PC-3 (cell line): ENCODE data around the gene RNF222. TPM values are rescaled to one million over a fixed set of nuclear protein-coding genes. Genes with fewer than 3 reads are reported as not detected.

Experiments used
- ATAC-seq: fragments of 200-7000 bp; cut with Tn5 transposase; 2 replicates; pipeline ENCODE4 v1.9.1; 2020; ENCODE audit warnings: mild to moderate bottlenecking, moderate library complexity
- BruUV-seq: library from RNA; stranded (reverse); fragments of 400-500 nt; replicated peaks from 2 replicates; lab custom pipeline; 2021; lab: Mats Ljungman, UMichigan
- CTCF ChIA-PET: fragments of 300-600 bp; sonication (Branson Sonifier 250); formaldehyde crosslinking; loops from one replicate; lab custom pipeline; 2022; ENCODE audit warnings: antibody characterized with exemption; lab: Charles Lee
- POLR2A ChIA-PET: fragments of 300-600 bp; sonication (Branson Sonifier 250); formaldehyde crosslinking; loops from one replicate; lab custom pipeline; 2022; ENCODE audit warnings: antibody characterized with exemption; ENCODE audit not compliant: unreplicated experiment; lab: Charles Lee
- DNase-seq: peaks from one replicate; pipeline ENCODE4 v3.0.0-alpha.2; 2015
- H2AFZ ChIP-seq: fragments of 300-600 bp; sonication (generic); 2 replicates; pipeline ENCODE4 v1.6.0; 2016; ENCODE audit warnings: antibody characterized with exemption, low read length
- H3F3A ChIP-seq: fragments of 300-600 bp; sonication (generic); one replicate; pipeline ENCODE4 v1.6.0; 2017; ENCODE audit warnings: antibody characterized with exemption, low read length, control low read depth, mild to moderate bottlenecking; ENCODE audit not compliant: unreplicated experiment
- H3K27ac ChIP-seq: fragments of 300-600 bp; sonication (generic); 2 replicates; pipeline ENCODE4 v1.5.1; 2016; ENCODE audit warnings: mild to moderate bottlenecking, low read length
- H3K27me3 ChIP-seq: fragments of 300-600 bp; sonication (generic); 2 replicates; pipeline ENCODE4 v1.6.1; 2016; ENCODE audit warnings: low read length, mixed read lengths
- H3K36me3 ChIP-seq: fragments of 300-600 bp; sonication (generic); 2 replicates; pipeline ENCODE4 v1.6.1; 2016; ENCODE audit warnings: low read depth, mixed run types, low read length, mixed read lengths
- H3K4me1 ChIP-seq: fragments of 300-600 bp; sonication (generic); 2 replicates; pipeline ENCODE4 v1.5.1; 2016; ENCODE audit warnings: low read length; ENCODE audit not compliant: insufficient read depth
- H3K4me2 ChIP-seq: fragments of 300-600 bp; sonication (generic); 2 replicates; pipeline ENCODE4 v1.6.0; 2016; ENCODE audit warnings: low read length
- H3K4me3 ChIP-seq: fragments of 300-600 bp; sonication (generic); 2 replicates; pipeline ENCODE4 v1.5.1; 2016; ENCODE audit warnings: mild to moderate bottlenecking, low read length, mixed read lengths
- H3K79me2 ChIP-seq: fragments of 300-600 bp; sonication (generic); 2 replicates; pipeline ENCODE4 v1.6.1; 2017; ENCODE audit warnings: low read length, mixed read lengths
- H3K9ac ChIP-seq: fragments of 300-600 bp; sonication (generic); 2 replicates; pipeline ENCODE4 v1.6.0; 2016; ENCODE audit warnings: mild to moderate bottlenecking, low read length
- H3K9me2 ChIP-seq: fragments of 300-600 bp; sonication (generic); replicated peaks from 2 replicates; pipeline ENCODE4 v1.6.1; 2016; ENCODE audit warnings: mixed run types, low read length, mixed read lengths
- H3K9me3 ChIP-seq: fragments of 300-600 bp; sonication (generic); 2 replicates; pipeline ENCODE4 v1.6.1; 2016; ENCODE audit warnings: low read length, mixed read lengths
- H4K20me1 ChIP-seq: fragments of 300-600 bp; sonication (generic); 2 replicates; pipeline ENCODE4 v1.6.1; 2016; ENCODE audit warnings: low read length, mixed read lengths
- EZH2 ChIP-seq: fragments of 300-600 bp; sonication (generic); IDR thresholded peaks from one replicate; pipeline ENCODE4 v1.6.1; 2017; ENCODE audit warnings: antibody characterized with exemption, mild to moderate bottlenecking, low read length; ENCODE audit not compliant: unreplicated experiment
- EZH2phosphoT487 ChIP-seq: fragments of 300-600 bp; sonication (generic); IDR thresholded peaks from 2 replicates; pipeline ENCODE4 v1.6.1; 2018; ENCODE audit warnings: mild to moderate bottlenecking, antibody characterized with exemption, low read length, borderline replicate concordance
- intact Hi-C: fragments of 100-400 bp; cut with micrococcal nuclease; formaldehyde crosslinking; loops from 2 replicates; pipeline ENCODE4 v1.9.0; 2023
- total RNA-seq: library from RNA; depleted of rRNA; stranded (reverse); fragments of >200 nt; gene quantifications from 2 replicates; pipeline ENCODE4 v1.2.3, GENCODE V29; 2014
- TF ChIP-seq, protein P1 (sequence below): fragments of 300-600 bp; sonication (generic); conservative IDR thresholded peaks from 2 replicates; pipeline ENCODE4 v1.5.1; 2017; ENCODE audit warnings: antibody characterized with exemption, low read depth, mild to moderate bottlenecking, low read length

Gene RNF222
- total RNA-seq, 1 experiment from 2014 or later = 0.07 TPM

DNA sequence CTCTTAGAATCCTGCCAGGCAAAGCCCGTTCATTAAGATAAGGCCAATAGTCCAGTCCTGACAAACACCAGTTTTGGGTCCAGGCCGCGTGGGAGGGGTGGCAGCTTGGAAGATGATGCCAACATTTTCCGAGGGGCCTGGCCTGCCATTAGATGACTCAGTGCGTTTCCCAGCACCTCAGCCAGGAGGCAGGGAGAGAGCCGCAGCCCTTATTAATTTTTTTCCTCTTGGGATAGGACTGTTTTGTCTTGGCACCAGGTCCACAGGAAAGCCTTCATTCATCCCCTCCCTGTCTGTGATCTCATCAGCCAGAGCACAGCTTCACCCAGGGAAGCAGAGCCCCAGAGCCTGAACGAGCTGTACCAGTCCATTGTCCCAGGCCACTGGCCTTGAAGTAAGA lies 33.3 kb upstream of the RNF222 start:
- Histone ChIP-seq H3K9ac (no peak overlapping the region), H4K20me1 (no peaks in the 10 kb centered on the region), H3K4me1 (no peaks in the 10 kb centered on the region), H3K4me3 (no peak overlapping the region), H3K9me2 (no peaks in the 10 kb centered on the region), H3K9me3 (no peaks in the 10 kb centered on the region), H3F3A (no peaks in the 10 kb centered on the region), H3K27ac (no peak overlapping the region), H3K36me3 (no peaks in the 10 kb centered on the region), H3K79me2 (peaks cover 2% of the 10 kb centered on the region), H2AFZ (no peak overlapping the region), H3K4me2 (no peak overlapping the region), H3K27me3 (no peaks in the 10 kb centered on the region)
- POLR2A ChIA-PET = no interaction called here
- no TSS peak for BruUV-seq
- intact Hi-C loops = no loop called here
- TF ChIP-seq EZH2 = no peak
- TF ChIP-seq, protein P1, sequence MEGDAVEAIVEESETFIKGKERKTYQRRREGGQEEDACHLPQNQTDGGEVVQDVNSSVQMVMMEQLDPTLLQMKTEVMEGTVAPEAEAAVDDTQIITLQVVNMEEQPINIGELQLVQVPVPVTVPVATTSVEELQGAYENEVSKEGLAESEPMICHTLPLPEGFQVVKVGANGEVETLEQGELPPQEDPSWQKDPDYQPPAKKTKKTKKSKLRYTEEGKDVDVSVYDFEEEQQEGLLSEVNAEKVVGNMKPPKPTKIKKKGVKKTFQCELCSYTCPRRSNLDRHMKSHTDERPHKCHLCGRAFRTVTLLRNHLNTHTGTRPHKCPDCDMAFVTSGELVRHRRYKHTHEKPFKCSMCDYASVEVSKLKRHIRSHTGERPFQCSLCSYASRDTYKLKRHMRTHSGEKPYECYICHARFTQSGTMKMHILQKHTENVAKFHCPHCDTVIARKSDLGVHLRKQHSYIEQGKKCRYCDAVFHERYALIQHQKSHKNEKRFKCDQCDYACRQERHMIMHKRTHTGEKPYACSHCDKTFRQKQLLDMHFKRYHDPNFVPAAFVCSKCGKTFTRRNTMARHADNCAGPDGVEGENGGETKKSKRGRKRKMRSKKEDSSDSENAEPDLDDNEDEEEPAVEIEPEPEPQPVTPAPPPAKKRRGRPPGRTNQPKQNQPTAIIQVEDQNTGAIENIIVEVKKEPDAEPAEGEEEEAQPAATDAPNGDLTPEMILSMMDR = no peak
- no peak for TF ChIP-seq EZH2phosphoT487
- DNase-seq (no peak), ATAC-seq (no peak)
- CTCF ChIA-PET = no interaction called here

- H3K27ac ChIP-seq = no peak overlapping the region
- H3K79me2 ChIP-seq = no peaks in the 10 kb centered on the region
- no peak overlapping the region for H3K4me3 ChIP-seq
- BruUV-seq = no TSS peak
- ATAC-seq (no peak), DNase-seq (no peak)
- no peaks in the 10 kb centered on the region for H3K9me2 ChIP-seq
- no peaks in the 10 kb centered on the region for H3K27me3 ChIP-seq
- H3K36me3 ChIP-seq = no peaks in the 10 kb centered on the region
- H3K4me2 ChIP-seq = no peak overlapping the region
- H2AFZ ChIP-seq = no peak overlapping the region
- ChIA-PET POLR2A (no interaction called here), CTCF (no interaction called here)
- no peak overlapping the region for H3K9ac ChIP-seq
- H4K20me1 ChIP-seq = no peaks in the 10 kb centered on the region
- TF ChIP-seq, protein P1 = no peak
- TF ChIP-seq EZH2 (no peak), EZH2phosphoT487 (no peak)
- no peaks in the 10 kb centered on the region for H3K9me3 ChIP-seq
- no peaks in the 10 kb centered on the region for H3F3A ChIP-seq
- 0 out of 2 replicates have a peak, but pooled peaks cover 5% of the 10 kb centered on the region for H3K4me1 ChIP-seq
- intact Hi-C loops = no loop called here
Measured at GRCh38 chr17:8426802-8427201, 29.2 kb upstream of the RNF222 start.

DNA sequence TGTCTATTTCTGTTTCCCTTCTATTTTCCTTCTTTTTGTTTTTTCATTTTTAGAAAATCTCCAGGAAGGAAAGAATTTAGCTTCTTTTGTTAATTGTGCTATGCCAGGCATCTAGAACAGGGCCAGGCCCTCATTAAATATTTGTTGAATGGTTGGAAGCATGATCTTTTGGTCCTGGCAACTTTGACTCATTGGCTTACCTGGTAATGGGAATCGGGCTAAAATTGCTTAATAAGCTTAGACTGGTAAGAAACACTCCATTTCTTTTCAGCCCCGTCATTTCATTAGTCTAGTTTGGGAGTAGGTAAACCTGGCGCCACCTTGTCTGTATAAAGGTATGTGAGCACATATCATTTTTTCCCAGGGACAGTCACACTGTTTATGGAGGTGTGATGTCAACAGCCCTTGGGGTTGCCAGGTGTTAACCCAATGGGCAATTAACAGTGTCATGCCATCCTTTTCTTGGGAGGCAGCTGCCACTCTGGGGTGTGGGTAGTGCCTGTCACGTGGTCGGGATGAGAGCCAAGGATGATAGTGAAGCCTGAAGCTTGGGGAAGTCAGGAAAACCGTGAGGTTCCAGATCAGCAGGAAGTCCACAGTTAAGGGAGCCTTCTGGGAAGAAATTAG lies 28.6 kb upstream of the RNF222 start:
- H3K27me3 ChIP-seq = no peaks in the 10 kb centered on the region
- H3K79me2 ChIP-seq = no peaks in the 10 kb centered on the region
- no peak for ATAC-seq
- no peak for DNase-seq
- TF ChIP-seq EZH2 = no peak
- no peak for TF ChIP-seq EZH2phosphoT487
- TF ChIP-seq, protein P1 = no peak
- no peaks in the 10 kb centered on the region for H4K20me1 ChIP-seq
- no peaks in the 10 kb centered on the region for H3K36me3 ChIP-seq
- ChIA-PET POLR2A (interaction anchor here (0.7 kb wide), 1 partner anchor 9 kb away, joined by 3 read pairs; no protein-coding TSS in a partner anchor), CTCF (no interaction called here)
- H2AFZ ChIP-seq = no peak overlapping the region
- 0 out of 2 replicates have a peak, but pooled peaks cover 5% of the 10 kb centered on the region for H3K4me1 ChIP-seq
- H3F3A ChIP-seq = no peaks in the 10 kb centered on the region
- H3K4me3 ChIP-seq = no peak overlapping the region
- BruUV-seq = no TSS peak
- no peaks in the 10 kb centered on the region for H3K9me2 ChIP-seq
- H3K27ac ChIP-seq = no peak overlapping the region
- no peak overlapping the region for H3K4me2 ChIP-seq
- no peaks in the 10 kb centered on the region for H3K9me3 ChIP-seq
- no peak overlapping the region for H3K9ac ChIP-seq
- intact Hi-C loops = no loop called here
